Measurements from ENCODE around the gene CSNK2A2.

Gene CSNK2A2

GRCh38 chr16:58187665-58188421, 10.1 kb downstream of the CSNK2A2 start:
- DNase-seq (no peak), ATAC-seq (replicated peaks) (no peak)
- Mint-ChIP-seq H3K27me3 (no peaks in the 10 kb centered on the region), H3K4me1 (peaks cover 6 to 12% of the 10 kb centered on the region in 2 donors), H3K27ac (no peak overlapping the region), H3K9me3 (no peaks in the 10 kb centered on the region), H3K4me3 (no peak overlapping the region), H3K36me3 (peaks cover 37 to 65% of the 10 kb centered on the region in 2 donors)

- H3K4me3 Mint-ChIP-seq = no peak overlapping the region
- H3K36me3 Mint-ChIP-seq = peaks cover 39 to 62% of the 10 kb centered on the region in 2 donors
- no peak overlapping the region for H3K27ac Mint-ChIP-seq
- peaks cover 4 to 12% of the 10 kb centered on the region in 2 donors for H3K4me1 Mint-ChIP-seq
- DNase-seq = no peak
- H3K9me3 Mint-ChIP-seq = no peaks in the 10 kb centered on the region
- no peak for ATAC-seq (replicated peaks)
- H3K27me3 Mint-ChIP-seq = no peaks in the 10 kb centered on the region
Measured at GRCh38 chr16:58187092-58187491, 10.8 kb downstream of the CSNK2A2 start.

DNA sequence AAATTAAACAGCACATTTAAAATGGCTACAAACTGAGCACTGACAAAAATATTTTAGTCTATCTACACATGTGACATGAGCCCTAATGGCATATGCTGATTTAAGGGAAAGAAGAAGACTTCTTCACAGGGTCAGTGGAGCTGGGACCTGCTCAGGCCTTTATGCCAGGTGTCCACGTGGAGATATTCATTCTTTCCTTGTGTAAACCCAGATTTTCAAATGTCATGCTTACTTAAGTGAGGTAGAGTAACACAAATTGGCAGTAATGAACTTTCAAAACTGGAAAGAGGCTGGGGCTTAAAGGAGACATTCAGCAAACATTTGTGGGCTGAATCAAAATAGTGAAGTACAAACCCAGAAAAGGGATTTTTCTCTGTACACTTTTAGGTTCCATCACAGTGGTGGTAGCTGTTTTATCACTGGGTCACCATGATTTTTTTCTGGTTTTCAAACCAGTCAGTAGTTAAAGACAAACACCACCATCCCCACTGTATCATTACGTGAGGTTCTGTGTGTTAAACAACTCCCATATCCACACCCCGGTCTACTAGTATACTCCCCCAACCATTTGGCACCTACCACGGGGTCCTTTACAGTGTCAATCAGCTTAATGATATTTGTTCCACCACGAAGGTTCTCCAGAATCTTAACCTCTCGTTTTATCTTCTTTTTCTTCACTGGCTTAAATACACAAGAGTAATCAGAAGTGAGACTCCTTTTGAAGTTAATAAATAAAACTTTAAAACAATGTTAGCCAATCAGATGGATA, 11.5 kb downstream of the CSNK2A2 start:
- H3K27me3 Mint-ChIP-seq = no peaks in the 10 kb centered on the region
- no peak overlapping the region for H3K4me3 Mint-ChIP-seq
- ATAC-seq (replicated peaks) = no peak
- H3K27ac Mint-ChIP-seq = no peak overlapping the region
- H3K4me1 Mint-ChIP-seq = peaks cover 4 to 12% of the 10 kb centered on the region in 2 donors
- H3K36me3 Mint-ChIP-seq = peaks cover 45 to 64% of the 10 kb centered on the region in 2 donors
- H3K9me3 Mint-ChIP-seq = no peaks in the 10 kb centered on the region
- no peak for DNase-seq

GRCh38 chr16:58177353-58177710, 20.6 kb downstream of the CSNK2A2 start:
- ATAC-seq (replicated peaks) (no peak), DNase-seq (no peak)
- Mint-ChIP-seq H3K9me3 (no peaks in the 10 kb centered on the region), H3K27ac (no peak overlapping the region), H3K36me3 (peaks cover 49 to 61% of the 10 kb centered on the region in 2 donors), H3K4me3 (no peak overlapping the region), H3K27me3 (no peaks in the 10 kb centered on the region), H3K4me1 (peaks cover 4 to 5% of the 10 kb centered on the region in 2 donors)

DNA sequence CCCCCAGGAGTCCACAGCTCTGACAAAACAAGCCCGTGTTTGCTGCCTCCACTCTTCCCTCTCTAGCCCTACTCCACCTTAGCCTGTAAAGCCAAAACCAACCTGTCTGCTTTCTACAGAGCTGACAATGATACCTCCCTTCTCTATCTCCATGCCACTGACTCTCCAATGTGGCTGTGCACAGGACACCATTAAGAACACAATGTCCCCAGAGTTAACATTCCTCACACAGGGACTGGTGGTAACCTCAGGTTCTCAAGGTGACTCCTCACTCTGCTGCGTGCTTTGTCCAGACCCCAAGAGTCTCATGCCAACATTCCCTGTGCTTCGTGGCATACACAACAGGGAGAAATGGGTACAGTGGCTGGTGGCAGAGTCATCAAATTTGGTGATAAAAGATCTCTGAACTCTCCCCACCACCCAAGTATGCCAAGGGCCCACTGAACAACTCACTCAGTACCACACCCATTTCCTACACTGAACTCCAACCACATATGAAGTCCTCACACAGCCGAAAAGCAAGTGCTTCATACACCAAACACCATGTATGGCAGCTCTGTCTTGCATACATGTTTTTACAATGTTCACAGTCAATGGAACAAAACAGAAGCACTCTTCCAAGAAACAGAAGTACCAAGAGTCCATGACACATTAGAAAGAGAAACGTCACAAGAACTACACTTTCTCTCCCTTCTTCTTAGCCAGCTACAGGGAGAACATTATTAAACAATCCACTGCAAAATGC, 21.1 kb downstream of the CSNK2A2 start:
- Mint-ChIP-seq H3K27ac (no peak overlapping the region), H3K9me3 (no peaks in the 10 kb centered on the region), H3K4me3 (no peak overlapping the region), H3K27me3 (no peaks in the 10 kb centered on the region), H3K36me3 (peaks cover 46 to 60% of the 10 kb centered on the region in 2 donors), H3K4me1 (peaks cover 4 to 5% of the 10 kb centered on the region in 2 donors)
- DNase-seq (no peak), ATAC-seq (replicated peaks) (no peak)

DNA sequence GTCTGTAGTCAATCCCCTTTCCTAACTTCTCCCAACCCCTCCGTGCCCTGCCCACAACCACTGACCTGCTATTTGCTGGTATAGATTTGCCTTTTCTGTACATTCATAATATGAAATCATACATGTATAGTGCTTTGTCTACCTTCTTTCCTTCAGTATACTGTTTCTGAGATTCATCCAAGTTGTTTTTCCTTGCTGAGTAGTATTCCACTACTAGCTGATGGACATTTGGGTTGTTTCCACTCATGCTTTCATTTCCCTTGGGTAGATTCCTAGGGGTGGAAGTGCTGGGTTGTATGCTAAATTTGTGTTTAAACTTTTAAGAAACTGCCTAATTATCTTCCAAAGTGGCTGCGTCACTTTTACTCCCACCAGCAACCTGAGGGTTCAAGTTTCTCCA, 27.7 kb downstream of the CSNK2A2 start:
- Mint-ChIP-seq H3K27ac (peak overlapping the region; percentile 14), H3K27me3 (no peaks in the 10 kb centered on the region), H3K9me3 (no peaks in the 10 kb centered on the region), H3K4me1 (no peaks in the 10 kb centered on the region), H3K36me3 (peaks cover 36 to 52% of the 10 kb centered on the region in 2 donors), H3K4me3 (no peak overlapping the region)
- DNase-seq (no peak), ATAC-seq (replicated peaks) (no peak)

DNA sequence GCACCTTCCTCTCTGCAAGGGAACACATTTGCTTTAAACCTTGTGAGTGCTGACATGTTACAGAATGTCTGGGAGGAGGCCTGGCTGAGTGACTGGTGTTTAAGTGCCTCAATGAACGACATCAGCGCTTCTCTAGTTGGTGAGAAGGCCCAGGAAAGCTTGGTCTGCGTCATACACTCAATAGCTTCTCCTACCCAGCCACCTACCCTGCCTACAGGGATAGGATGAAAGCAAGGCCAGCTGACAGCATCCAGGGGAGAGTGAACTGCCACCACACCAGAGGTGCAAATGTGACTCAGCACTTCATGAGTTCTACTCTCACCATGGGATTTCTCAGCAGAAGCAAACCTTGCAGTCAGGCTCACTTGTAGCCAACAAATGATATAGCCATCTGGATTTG, 37.1 kb downstream of the CSNK2A2 start:
- ATAC-seq (replicated peaks) = no peak
- H3K4me1 Mint-ChIP-seq = no peaks in the 10 kb centered on the region
- H3K27ac Mint-ChIP-seq = peak overlapping the region; percentile 4
- H3K9me3 Mint-ChIP-seq = no peaks in the 10 kb centered on the region
- no peak overlapping the region for H3K4me3 Mint-ChIP-seq
- peaks cover 34 to 45% of the 10 kb centered on the region in 2 donors for H3K36me3 Mint-ChIP-seq
- DNase-seq = no peak
- H3K27me3 Mint-ChIP-seq = no peaks in the 10 kb centered on the region

DNA sequence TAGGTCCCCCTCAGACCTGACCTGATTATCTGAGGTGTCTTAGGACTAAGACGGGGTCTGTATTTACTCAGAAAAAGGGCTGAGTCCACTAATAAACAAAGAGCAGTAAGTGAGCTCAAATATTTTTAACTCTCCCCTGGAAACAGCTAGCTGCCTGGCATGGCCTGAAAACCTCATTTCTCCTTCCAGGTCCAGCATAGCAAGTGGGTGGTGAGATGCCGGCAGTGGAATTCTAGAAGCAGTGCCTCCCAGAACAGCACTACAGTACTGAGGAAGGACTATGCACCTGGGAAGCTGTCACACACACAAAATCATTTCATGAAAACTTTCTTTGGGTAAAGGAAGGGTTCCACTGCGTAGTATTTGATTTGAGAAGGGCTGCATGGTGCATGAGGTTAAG, 39.2 kb downstream of the CSNK2A2 start:
- no peak overlapping the region for H3K27ac Mint-ChIP-seq
- H3K9me3 Mint-ChIP-seq = no peaks in the 10 kb centered on the region
- no peak overlapping the region for H3K4me3 Mint-ChIP-seq
- no peaks in the 10 kb centered on the region for H3K27me3 Mint-ChIP-seq
- ATAC-seq (replicated peaks) = no peak
- no peak for DNase-seq
- no peaks in the 10 kb centered on the region for H3K4me1 Mint-ChIP-seq
- H3K36me3 Mint-ChIP-seq = peaks cover 20 to 35% of the 10 kb centered on the region in 2 donors

GRCh38 chr16:58157951-58158540, 39.9 kb downstream of the CSNK2A2 start:
- Mint-ChIP-seq H3K4me1 (no peaks in the 10 kb centered on the region), H3K36me3 (peaks cover 19 to 29% of the 10 kb centered on the region in 2 donors), H3K9me3 (no peaks in the 10 kb centered on the region), H3K27me3 (no peaks in the 10 kb centered on the region), H3K27ac (peak overlapping the region; percentile 52), H3K4me3 (no peak overlapping the region)
- no peak for ATAC-seq (replicated peaks)
- no peak for DNase-seq

- H3K36me3 Mint-ChIP-seq = peaks cover 15 to 25% of the 10 kb centered on the region in 2 donors
- H3K4me3 Mint-ChIP-seq = no peak overlapping the region
- H3K27ac Mint-ChIP-seq = no peak overlapping the region
- ATAC-seq (replicated peaks) = no peak
- H3K4me1 Mint-ChIP-seq = no peaks in the 10 kb centered on the region
- H3K9me3 Mint-ChIP-seq = no peaks in the 10 kb centered on the region
- no peaks in the 10 kb centered on the region for H3K27me3 Mint-ChIP-seq
- no peak for DNase-seq
Measured at GRCh38 chr16:58157239-58157638, 40.7 kb downstream of the CSNK2A2 start.

DNA sequence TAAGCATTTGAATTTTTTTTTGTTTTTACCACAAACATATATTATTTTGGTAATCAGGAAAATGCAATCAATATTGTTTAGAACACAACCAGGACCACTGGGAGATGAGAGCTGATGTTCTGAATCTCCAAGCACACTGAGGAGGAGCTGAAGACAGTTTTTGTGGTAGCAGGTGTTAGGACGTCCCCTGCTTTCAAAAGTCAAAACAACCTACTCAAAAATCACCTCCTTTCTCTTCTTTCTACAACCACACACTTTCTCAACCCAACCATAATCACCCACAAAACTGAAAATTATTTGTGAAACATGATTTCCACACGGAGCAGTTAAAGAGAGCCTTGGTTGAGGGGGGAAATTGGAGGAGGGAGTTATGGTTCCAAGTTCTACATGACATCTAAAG, 42.1 kb downstream of the CSNK2A2 start:
- H3K4me1 Mint-ChIP-seq = no peaks in the 10 kb centered on the region
- ATAC-seq (replicated peaks) (no peak), DNase-seq (no peak)
- H3K27me3 Mint-ChIP-seq = no peaks in the 10 kb centered on the region
- no peak overlapping the region for H3K27ac Mint-ChIP-seq
- no peaks in the 10 kb centered on the region for H3K9me3 Mint-ChIP-seq
- no peak overlapping the region for H3K4me3 Mint-ChIP-seq
- H3K36me3 Mint-ChIP-seq = peaks cover 11 to 18% of the 10 kb centered on the region in 2 donors

GRCh38 chr16:58154345-58154744, 43.6 kb downstream of the CSNK2A2 start:
- Mint-ChIP-seq H3K36me3 (peaks cover 9 to 10% of the 10 kb centered on the region in 2 donors), H3K4me3 (no peak overlapping the region), H3K9me3 (no peaks in the 10 kb centered on the region), H3K27ac (no peak overlapping the region), H3K4me1 (no peaks in the 10 kb centered on the region), H3K27me3 (no peaks in the 10 kb centered on the region)
- DNase-seq = no peak
- no peak for ATAC-seq (replicated peaks)

DNA sequence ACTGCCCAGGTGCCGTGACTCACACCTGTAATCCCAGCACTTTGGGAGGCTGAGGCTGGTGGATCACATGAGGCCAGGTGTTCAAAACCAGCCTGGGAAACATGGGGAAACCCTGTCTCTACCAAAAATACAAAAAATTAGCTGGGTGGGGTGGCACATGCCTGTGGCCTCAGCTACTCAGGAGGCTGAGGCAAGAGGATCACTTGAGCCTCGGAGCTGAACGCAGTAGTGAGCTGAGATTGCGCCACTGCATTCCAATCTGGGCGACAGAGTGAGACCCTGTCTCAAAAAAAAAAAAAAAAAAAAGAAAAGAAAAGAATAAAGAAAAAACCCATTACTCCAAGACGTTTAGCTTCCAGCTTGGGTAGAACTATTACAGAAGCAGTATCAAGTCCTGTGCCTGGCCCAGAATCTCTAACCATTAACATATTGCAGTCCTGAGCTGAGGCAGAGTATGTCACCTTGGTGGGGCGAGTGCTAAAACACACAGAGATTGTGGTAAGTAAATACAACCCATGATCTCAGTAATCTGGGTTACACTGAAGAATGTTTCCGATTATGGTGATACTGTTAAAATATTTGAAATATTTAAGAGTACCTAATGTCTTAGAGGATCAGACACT, 45.5 kb downstream of the CSNK2A2 start:
- Mint-ChIP-seq H3K4me1 (no peaks in the 10 kb centered on the region), H3K36me3 (peaks cover 2 to 3% of the 10 kb centered on the region in 2 donors), H3K4me3 (no peak overlapping the region), H3K9me3 (no peaks in the 10 kb centered on the region), H3K27me3 (no peaks in the 10 kb centered on the region), H3K27ac (no peak overlapping the region)
- DNase-seq = no peak
- no peak for ATAC-seq (replicated peaks)

DNA sequence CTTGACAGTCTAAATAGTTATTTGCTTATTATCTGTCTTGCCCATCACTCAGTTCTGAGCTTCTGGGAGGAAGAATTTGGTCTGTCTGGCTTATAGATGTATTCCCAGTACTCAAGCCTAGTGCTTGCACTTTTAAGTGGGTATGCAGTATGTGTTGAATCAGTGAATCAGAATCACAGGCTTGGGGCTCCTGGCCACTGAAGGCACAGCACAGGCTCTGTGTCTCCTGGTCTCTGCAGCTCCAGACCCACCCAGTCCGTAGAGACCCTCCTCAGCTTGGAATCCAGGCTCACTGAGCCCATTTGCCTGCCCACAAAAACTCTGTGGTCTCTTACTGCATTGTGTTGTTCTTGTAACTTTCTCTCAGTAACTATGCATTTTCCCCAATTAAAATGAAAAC, 49.4 kb downstream of the CSNK2A2 start:
- DNase-seq = no peak
- H3K4me1 Mint-ChIP-seq = no peaks in the 10 kb centered on the region
- H3K9me3 Mint-ChIP-seq = peaks cover 0 to 2% of the 10 kb centered on the region in 2 donors
- H3K36me3 Mint-ChIP-seq = peaks cover 23 to 33% of the 10 kb centered on the region in 2 donors
- H3K27me3 Mint-ChIP-seq = no peaks in the 10 kb centered on the region
- ATAC-seq (replicated peaks) = no peak
- H3K27ac Mint-ChIP-seq = no peak overlapping the region
- no peak overlapping the region for H3K4me3 Mint-ChIP-seq
